OCI-LY1 (cell line): Measurements from ENCODE around the gene CCDC88B.

Experiments used
- H2AFZ ChIP-seq: fragments of 200-600 bp; sonication (generic), shearing (Covaris generic); 2 replicates; pipeline ENCODE4 v1.6.0; 2014; ENCODE audit warnings: antibody characterized with exemption, mild to moderate bottlenecking, low read length
- H3F3A ChIP-seq: fragments of 200-600 bp; sonication (generic), shearing (Covaris generic); 2 replicates; pipeline ENCODE4 v1.6.0; 2014; ENCODE audit warnings: mild to moderate bottlenecking, antibody characterized with exemption, low read length, moderate library complexity; ENCODE audit not compliant: insufficient read depth
- H3K27ac ChIP-seq: fragments of 200-600 bp; sonication (generic); 2 replicates; pipeline ENCODE4 v1.5.1; 2014; ENCODE audit warnings: low read length, mixed run types, mild to moderate bottlenecking, low read depth; ENCODE audit not compliant: poor library complexity, severe bottlenecking
- H3K27me3 ChIP-seq: fragments of 200-600 bp; sonication (generic); 2 replicates; pipeline ENCODE4 v1.6.0; 2014; ENCODE audit warnings: antibody characterized with exemption, mild to moderate bottlenecking, low read length, moderate library complexity; ENCODE audit not compliant: insufficient read depth
- H3K36me3 ChIP-seq: fragments of 200-600 bp; sonication (generic); 2 replicates; pipeline ENCODE4 v1.6.1; 2014; ENCODE audit warnings: mild to moderate bottlenecking, antibody characterized with exemption, low read length, moderate library complexity, mixed read lengths; ENCODE audit not compliant: insufficient read depth
- H3K4me1 ChIP-seq: fragments of 200-600 bp; sonication (generic); 2 replicates; pipeline ENCODE4 v1.5.1; 2014; ENCODE audit warnings: mild to moderate bottlenecking, low read length, moderate library complexity; ENCODE audit not compliant: insufficient read depth, severe bottlenecking
- H3K4me2 ChIP-seq: fragments of 200-600 bp; sonication (generic), shearing (Covaris generic); 2 replicates; pipeline ENCODE4 v1.6.1; 2014; ENCODE audit warnings: low read length
- H3K4me3 ChIP-seq: fragments of 200-600 bp; sonication (generic); 2 replicates; pipeline ENCODE4 v1.5.1; 2014; ENCODE audit warnings: low read length, low read depth, mild to moderate bottlenecking, mixed read lengths; ENCODE audit not compliant: poor library complexity, severe bottlenecking
- H3K79me2 ChIP-seq: fragments of 200-600 bp; shearing (Covaris generic); 2 replicates; pipeline ENCODE4 v1.6.1; 2016; ENCODE audit warnings: mixed run types, low read length, mixed read lengths; ENCODE audit not compliant: insufficient read depth
- H3K9ac ChIP-seq: fragments of 200-600 bp; sonication (generic), shearing (Covaris generic); 2 replicates; pipeline ENCODE4 v1.6.1; 2014; ENCODE audit warnings: mild to moderate bottlenecking, low read length, mixed read lengths
- H3K9me2 ChIP-seq: fragments of 200-600 bp; sonication (generic), shearing (Covaris generic); 2 replicates; pipeline ENCODE4 v1.6.1; 2014; ENCODE audit warnings: low read depth, mild to moderate bottlenecking, low read length, mixed read lengths
- H3K9me3 ChIP-seq: fragments of 200-600 bp; shearing (Covaris generic); 2 replicates; pipeline ENCODE4 v1.6.1; 2014; ENCODE audit warnings: low read length, mixed read lengths
- H4K20me1 ChIP-seq: fragments of 200-600 bp; sonication (generic), shearing (Covaris generic); 2 replicates; pipeline ENCODE4 v1.6.0; 2016; ENCODE audit warnings: mild to moderate bottlenecking, low read length; ENCODE audit not compliant: insufficient read depth
- CTCF ChIP-seq: fragments of 200-600 bp; sonication (generic), shearing (Covaris generic); IDR thresholded peaks from 2 replicates; pipeline ENCODE4 v1.5.1; 2017; ENCODE audit warnings: mild to moderate bottlenecking, antibody characterized with exemption, low read length, moderate library complexity, mixed read lengths
- EZH2 ChIP-seq: fragments of 200-600 bp; sonication (generic), shearing (Covaris generic); IDR thresholded peaks from 2 replicates; pipeline ENCODE4 v1.8.0; 2017; ENCODE audit warnings: borderline replicate concordance, mixed run types, mild to moderate bottlenecking, antibody characterized with exemption, low read length, moderate library complexity, mixed read lengths

The CCDC88B gene

DNA sequence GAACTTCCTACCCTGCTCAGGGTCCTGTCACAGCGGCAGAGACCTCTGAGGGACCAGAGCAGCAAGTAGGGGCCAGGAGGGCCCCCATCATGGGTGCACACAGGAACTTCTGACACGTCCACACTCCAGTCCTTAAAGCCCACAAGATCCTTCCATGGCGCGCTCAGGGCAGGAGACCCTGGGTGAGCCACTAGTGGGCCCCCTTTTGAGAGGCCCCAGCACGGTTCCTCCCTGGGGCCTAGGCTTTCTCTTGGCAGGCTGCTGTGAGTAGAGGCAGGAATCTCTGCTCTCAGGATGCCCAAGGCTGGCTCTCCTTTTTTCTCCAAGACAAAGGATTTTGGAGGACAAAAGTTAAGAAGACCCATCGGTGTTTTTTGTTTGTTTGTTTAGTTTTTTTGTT lies 41.3 kb downstream of the CCDC88B start:
- TF ChIP-seq EZH2 (no peak), CTCF (no peak)
- no peak overlapping the region for H3K9ac ChIP-seq
- H2AFZ ChIP-seq: no peak overlapping the region
- no peaks in the 10 kb centered on the region for H3K4me1 ChIP-seq
- no peaks in the 10 kb centered on the region for H3K79me2 ChIP-seq
- H3K27me3 ChIP-seq: peaks cover 15% of the 10 kb centered on the region; the same call in 1 of the 2 replicates
- no peaks in the 10 kb centered on the region for H3K36me3 ChIP-seq
- H4K20me1 ChIP-seq: no peaks in the 10 kb centered on the region
- H3K4me2 ChIP-seq: no peak overlapping the region
- no peaks in the 10 kb centered on the region for H3F3A ChIP-seq
- H3K4me3 ChIP-seq: no peak overlapping the region
- H3K9me2 ChIP-seq: no peaks in the 10 kb centered on the region
- H3K9me3 ChIP-seq: no peaks in the 10 kb centered on the region
- no peak overlapping the region for H3K27ac ChIP-seq

GRCh38 chr11:64382047-64382446 lies 42.0 kb downstream of the CCDC88B start:
- H3K9ac ChIP-seq: no peak overlapping the region
- H2AFZ ChIP-seq: no peak overlapping the region
- H4K20me1 ChIP-seq: no peaks in the 10 kb centered on the region
- H3K9me3 ChIP-seq: no peaks in the 10 kb centered on the region
- no peak overlapping the region for H3K4me2 ChIP-seq
- H3K27me3 ChIP-seq: peaks cover 17% of the 10 kb centered on the region
- no peaks in the 10 kb centered on the region for H3K36me3 ChIP-seq
- no peak overlapping the region for H3K27ac ChIP-seq
- TF ChIP-seq EZH2 (no peak), CTCF (no peak)
- H3F3A ChIP-seq: no peaks in the 10 kb centered on the region
- no peaks in the 10 kb centered on the region for H3K9me2 ChIP-seq
- H3K4me1 ChIP-seq: no peaks in the 10 kb centered on the region
- H3K4me3 ChIP-seq: no peak overlapping the region
- H3K79me2 ChIP-seq: no peaks in the 10 kb centered on the region

DNA sequence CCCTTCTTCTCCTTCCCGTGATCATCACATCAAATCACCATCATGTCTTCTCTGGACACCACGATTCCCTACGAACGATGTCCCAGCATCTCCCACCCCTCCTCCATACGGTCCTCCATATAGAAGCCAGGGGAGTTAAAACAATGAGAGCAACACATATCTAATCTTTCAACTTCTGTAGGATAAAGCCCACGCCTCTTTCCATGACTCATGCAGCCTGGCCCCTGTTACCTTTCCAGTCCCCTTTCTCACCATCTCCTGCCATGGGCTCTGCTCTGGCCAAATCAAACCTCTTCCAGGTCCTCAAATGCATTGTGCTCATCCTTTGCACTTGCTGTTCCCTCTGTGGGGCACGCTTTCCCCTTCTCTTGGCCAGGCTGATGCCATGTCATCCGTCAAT lies 42.6 kb downstream of the CCDC88B start:
- no peaks in the 10 kb centered on the region for H3K4me1 ChIP-seq
- no peak overlapping the region for H3K4me3 ChIP-seq
- H3K9me2 ChIP-seq: no peaks in the 10 kb centered on the region
- no peak overlapping the region for H3K9ac ChIP-seq
- no peaks in the 10 kb centered on the region for H4K20me1 ChIP-seq
- TF ChIP-seq CTCF (no peak), EZH2 (no peak)
- H3K27me3 ChIP-seq: peaks cover 20% of the 10 kb centered on the region
- no peaks in the 10 kb centered on the region for H3F3A ChIP-seq
- H3K36me3 ChIP-seq: no peaks in the 10 kb centered on the region
- no peak overlapping the region for H3K4me2 ChIP-seq
- no peak overlapping the region for H2AFZ ChIP-seq
- no peak overlapping the region for H3K27ac ChIP-seq
- H3K9me3 ChIP-seq: no peaks in the 10 kb centered on the region
- H3K79me2 ChIP-seq: no peaks in the 10 kb centered on the region
